Dendritic cell treated with granulocyte-macrophage colony-stimulating factor and Interleukin-4, amounts not matched to agents 40 ng/mL and 50 ng/mL, for 4 days (primary cell): ENCODE results near the gene RCOR3.
A peak's percentile ranks its signal among the peaks of the same experiment; 100 is the strongest.
"Not testable (repeated sequence)": the region's sequence is repeated elsewhere in the genome, so short reads cannot be mapped to it uniquely, and the experiment has no call there.

Experiments used
- H3K27ac Mint-ChIP-seq: one replicate; pipeline ENCODE4 v1.8.0; 2022; ENCODE audit warnings: mild to moderate bottlenecking, mixed read lengths
- H3K27me3 Mint-ChIP-seq: one replicate; pipeline ENCODE4 v1.8.0; 2022; ENCODE audit warnings: mild to moderate bottlenecking, mixed read lengths
- H3K36me3 Mint-ChIP-seq: one replicate; pipeline ENCODE4 v1.8.0; 2022; ENCODE audit warnings: low read depth, mixed read lengths
- H3K4me1 Mint-ChIP-seq: one replicate; pipeline ENCODE4 v1.8.0; 2022; ENCODE audit warnings: low read depth, mixed read lengths
- H3K4me3 Mint-ChIP-seq: one replicate; pipeline ENCODE4 v1.8.0; 2022; ENCODE audit warnings: mild to moderate bottlenecking, moderate library complexity, mixed read lengths
- H3K9me3 Mint-ChIP-seq: one replicate; pipeline ENCODE4 v1.8.0; 2022; ENCODE audit warnings: mixed read lengths
- intact Hi-C: fragments of 100-400 bp; cut with micrococcal nuclease; formaldehyde crosslinking; loops from one replicate; pipeline ENCODE4 v1.15.0; 2022

RCOR3 gene

DNA sequence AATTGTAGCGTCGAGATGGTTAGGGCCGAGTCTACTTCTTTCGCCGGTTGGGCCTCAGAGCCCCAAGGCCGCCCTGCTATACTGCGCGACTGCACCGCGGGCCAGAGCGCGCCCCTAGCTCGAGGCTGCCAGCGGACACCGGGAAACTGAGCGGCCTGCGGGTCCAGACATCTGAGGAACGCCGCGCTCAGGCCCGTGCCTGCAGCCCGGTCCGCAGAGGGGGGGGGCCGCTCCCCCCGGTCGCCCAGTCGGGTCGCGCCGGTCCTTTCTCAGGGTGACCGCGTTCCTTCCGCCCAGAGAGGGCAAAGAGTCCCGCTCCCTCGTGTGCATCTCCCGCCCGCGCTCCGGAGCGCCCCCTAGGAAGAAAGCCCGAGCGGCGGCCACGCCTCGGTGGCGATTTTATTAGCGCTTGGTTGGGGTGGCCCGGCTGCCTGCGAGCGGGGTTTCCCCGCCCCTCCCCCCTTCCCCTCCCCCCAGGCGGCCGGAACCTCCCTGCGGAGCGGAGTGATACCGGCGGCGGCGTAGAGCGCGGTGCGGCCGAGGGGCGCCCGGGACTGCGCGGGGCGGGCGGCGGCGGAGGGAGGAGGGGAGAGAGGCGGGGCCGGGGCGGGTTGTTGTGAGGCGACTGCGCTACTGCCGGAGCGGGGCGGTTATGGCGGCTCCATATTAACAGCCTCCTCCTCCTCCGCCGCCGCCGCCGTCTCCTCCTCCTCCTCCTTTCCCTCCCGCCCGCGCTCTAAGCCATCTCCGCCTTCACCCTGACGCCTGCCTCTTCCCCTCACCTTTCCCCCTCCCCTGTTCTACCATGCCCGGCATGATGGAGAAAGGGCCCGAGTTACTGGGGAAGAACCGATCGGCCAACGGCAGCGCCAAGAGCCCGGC is at the start of gene RCOR3:
Gene RCOR3 (plus strand): TSS at position 611 of the 882 bp plus-strand sequence. CDS start 195 bp downstream, at position 806.
- peak within 1 kb of the TSS; percentile 94 for H3K4me3 Mint-ChIP-seq
- H3K4me1 Mint-ChIP-seq, result peaks cover 26% of the 10 kb centered on the region
- intact Hi-C loops, result loop anchor here (2.0 to 10.0 kb wide), 2 partner anchors 124 kb away; partner anchors contain the start of gene KCNH1
- peaks cover 33% of the 10 kb centered on the region for H3K36me3 Mint-ChIP-seq
- peak within 1 kb of the TSS; percentile 99 for H3K27ac Mint-ChIP-seq
- H3K27me3 Mint-ChIP-seq, result no peaks in the 10 kb centered on the region
- no peaks in the 10 kb centered on the region for H3K9me3 Mint-ChIP-seq

DNA sequence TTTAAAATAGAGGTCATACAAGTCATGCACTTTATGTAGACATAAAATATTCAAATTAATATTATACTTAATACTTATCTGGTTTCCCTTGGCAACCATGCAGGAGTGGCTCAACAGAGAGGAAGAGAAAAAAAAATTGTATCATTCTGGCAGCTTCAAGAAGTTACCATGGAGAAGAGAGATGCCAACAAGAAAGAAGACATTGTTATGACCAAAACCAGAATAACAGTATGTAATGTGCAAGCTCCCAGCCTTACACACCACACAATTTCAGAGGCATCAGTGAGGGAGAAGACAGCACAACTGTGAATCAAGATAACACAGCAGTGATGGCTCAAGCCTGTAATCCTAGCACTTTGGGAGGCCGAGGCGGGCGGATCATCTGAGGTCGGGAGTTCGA is 49.1 kb upstream of the RCOR3 start:
- H3K4me1 Mint-ChIP-seq, result no peaks in the 10 kb centered on the region
- no peak overlapping the region for H3K4me3 Mint-ChIP-seq
- H3K9me3 Mint-ChIP-seq, result peaks cover 9% of the 10 kb centered on the region
- no peaks in the 10 kb centered on the region for H3K36me3 Mint-ChIP-seq
- no peaks in the 10 kb centered on the region for H3K27me3 Mint-ChIP-seq
- H3K27ac Mint-ChIP-seq, result no peak overlapping the region
- intact Hi-C loops, result no loop called here

DNA sequence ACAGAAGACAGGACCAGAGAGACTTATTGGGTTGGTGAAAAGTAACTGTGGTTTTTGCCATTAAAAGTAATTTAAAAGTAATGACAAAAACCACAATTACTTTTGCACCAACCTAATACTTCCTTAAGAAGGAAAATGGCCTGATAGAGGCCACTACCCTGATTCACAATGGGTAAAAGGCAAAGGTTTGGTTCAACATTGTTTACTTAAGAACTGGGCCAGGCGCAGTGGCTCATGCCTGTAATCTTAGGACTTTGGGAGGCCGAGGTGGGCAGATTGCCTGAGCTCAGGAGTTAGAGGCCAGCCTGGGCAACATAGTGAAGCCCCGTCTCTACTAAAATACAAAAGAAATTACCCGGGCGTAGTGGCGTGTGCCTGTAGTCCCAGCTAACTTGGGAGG is 48.2 kb upstream of the RCOR3 start:
- H3K27me3 Mint-ChIP-seq, result peaks cover 3% of the 10 kb centered on the region
- H3K9me3 Mint-ChIP-seq, result peaks cover 9% of the 10 kb centered on the region
- no peaks in the 10 kb centered on the region for H3K36me3 Mint-ChIP-seq
- H3K27ac Mint-ChIP-seq, result no peak overlapping the region
- no peaks in the 10 kb centered on the region for H3K4me1 Mint-ChIP-seq
- intact Hi-C loops, result no loop called here
- no peak overlapping the region for H3K4me3 Mint-ChIP-seq

GRCh38 chr1:211213702-211214101 is 45.5 kb upstream of the RCOR3 start:
- Mint-ChIP-seq H3K4me1 (no peaks in the 10 kb centered on the region), H3K4me3 (no peak overlapping the region), H3K36me3 (no peaks in the 10 kb centered on the region), H3K27me3 (peaks cover 3% of the 10 kb centered on the region), H3K9me3 (no peaks in the 10 kb centered on the region), H3K27ac (no peak overlapping the region)
- intact Hi-C loops, result no loop called here

DNA sequence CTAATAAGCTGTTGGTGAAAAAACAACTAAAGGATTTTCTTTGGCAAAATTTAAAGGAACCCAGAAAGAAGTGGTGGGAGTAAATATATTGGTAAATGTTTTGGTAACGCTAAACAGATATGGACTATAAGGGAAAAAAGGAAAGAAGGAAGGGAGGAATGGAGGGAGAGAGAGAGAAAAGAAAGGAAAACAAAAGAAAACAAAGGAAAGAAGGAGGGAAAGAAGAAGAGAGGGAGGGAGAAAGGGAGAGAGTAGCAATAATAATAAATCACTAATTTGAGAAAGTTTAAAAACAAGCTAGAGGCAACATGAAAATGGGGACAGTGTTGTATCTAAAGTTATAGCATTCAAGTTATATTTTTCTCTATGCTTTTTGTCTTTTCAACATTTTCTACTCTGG is 43.6 kb upstream of the RCOR3 start:
- Mint-ChIP-seq H3K36me3 (no peaks in the 10 kb centered on the region), H3K27ac (no peak overlapping the region), H3K27me3 (peaks cover 3% of the 10 kb centered on the region), H3K9me3 (no peaks in the 10 kb centered on the region), H3K4me1 (no peaks in the 10 kb centered on the region), H3K4me3 (no peak overlapping the region)
- intact Hi-C loops, result no loop called here

DNA sequence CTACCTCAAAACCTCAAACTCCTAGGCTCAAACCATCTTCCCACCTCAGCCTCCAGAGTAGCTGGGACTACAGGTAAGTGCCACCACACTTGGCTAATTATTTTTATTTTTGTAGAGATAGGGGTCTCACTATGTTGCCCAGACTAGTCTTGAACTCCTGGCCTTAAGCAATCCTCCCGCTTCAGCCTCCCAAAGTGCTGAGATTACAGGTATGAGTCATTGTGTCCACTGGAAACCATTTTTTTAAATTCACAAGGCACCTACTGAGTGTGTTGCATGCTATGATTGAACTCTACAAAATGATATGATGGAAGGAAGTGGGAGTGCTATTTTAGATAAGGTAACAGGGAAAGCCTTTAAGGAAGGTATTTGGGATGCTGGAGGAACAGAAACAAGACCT is 41.8 kb upstream of the RCOR3 start:
- Mint-ChIP-seq H3K9me3 (peaks cover 7% of the 10 kb centered on the region), H3K4me1 (no peaks in the 10 kb centered on the region), H3K4me3 (no peak overlapping the region), H3K27ac (no peak overlapping the region), H3K27me3 (peaks cover 3% of the 10 kb centered on the region), H3K36me3 (no peaks in the 10 kb centered on the region)
- intact Hi-C loops, result no loop called here

GRCh38 chr1:211222469-211223234 is 36.5 kb upstream of the RCOR3 start:
- H3K36me3 Mint-ChIP-seq, H3K27me3 Mint-ChIP-seq, H3K9me3 Mint-ChIP-seq, H3K4me1 Mint-ChIP-seq, intact Hi-C loops, H3K4me3 Mint-ChIP-seq, H3K27ac Mint-ChIP-seq: not testable (repeated sequence)

- H3K36me3 Mint-ChIP-seq, H3K4me1 Mint-ChIP-seq, H3K27ac Mint-ChIP-seq, H3K27me3 Mint-ChIP-seq, intact Hi-C loops, H3K4me3 Mint-ChIP-seq, H3K9me3 Mint-ChIP-seq: not testable (repeated sequence)
These were observed 30.4 kb upstream of the RCOR3 start for GRCh38 chr1:211228573-211229364.

DNA sequence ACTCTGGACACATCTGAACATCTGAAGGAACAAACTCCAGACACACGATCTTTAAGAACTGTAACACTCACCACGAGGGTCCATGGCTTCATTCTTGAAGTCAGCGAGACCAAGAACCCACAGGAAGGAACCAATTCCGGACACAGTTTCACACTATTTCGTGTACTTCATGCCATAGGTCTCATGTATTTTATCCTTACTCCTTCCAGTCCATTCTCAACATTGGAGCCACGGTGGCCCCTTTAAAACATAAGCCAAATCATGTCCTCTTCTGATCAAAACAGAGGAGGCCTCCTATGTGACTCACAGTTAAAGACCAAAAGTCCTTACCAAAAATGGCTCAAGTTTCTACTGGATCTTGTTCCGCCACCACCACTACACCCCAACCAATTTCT is 29.8 kb upstream of the RCOR3 start:
- Mint-ChIP-seq H3K4me3 (no peak overlapping the region), H3K9me3 (no peaks in the 10 kb centered on the region), H3K27me3 (no peaks in the 10 kb centered on the region), H3K36me3 (no peaks in the 10 kb centered on the region), H3K27ac (no peak overlapping the region), H3K4me1 (peaks cover 6% of the 10 kb centered on the region)
- intact Hi-C loops, result no loop called here

DNA sequence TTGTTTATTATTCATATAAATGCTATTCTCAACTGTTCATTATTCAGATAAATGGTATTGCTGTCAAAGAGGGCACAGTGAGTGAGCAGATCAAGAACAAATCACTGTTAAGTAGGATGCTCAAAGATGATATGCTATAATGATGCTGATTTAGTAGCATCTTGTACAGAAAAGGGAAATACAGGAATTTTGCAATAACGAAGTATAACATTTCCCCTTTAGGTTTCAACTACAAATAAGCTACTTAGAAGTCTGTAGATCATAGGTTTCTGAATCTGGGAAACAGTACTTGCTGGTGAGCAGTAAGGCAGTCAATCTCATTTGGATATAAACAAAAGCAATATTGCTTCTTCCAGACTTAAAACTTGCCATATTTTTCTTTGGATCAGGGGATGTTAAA is 27.3 kb upstream of the RCOR3 start:
- H3K4me1 Mint-ChIP-seq, result peaks cover 6% of the 10 kb centered on the region
- no peak overlapping the region for H3K27ac Mint-ChIP-seq
- no peaks in the 10 kb centered on the region for H3K27me3 Mint-ChIP-seq
- H3K4me3 Mint-ChIP-seq, result no peak overlapping the region
- intact Hi-C loops, result no loop called here
- no peaks in the 10 kb centered on the region for H3K36me3 Mint-ChIP-seq
- H3K9me3 Mint-ChIP-seq, result no peaks in the 10 kb centered on the region

GRCh38 chr1:211236633-211237320 is 22.4 kb upstream of the RCOR3 start:
- Mint-ChIP-seq H3K9me3 (no peaks in the 10 kb centered on the region), H3K4me1 (no peaks in the 10 kb centered on the region), H3K4me3 (no peak overlapping the region), H3K27ac (no peak overlapping the region), H3K27me3 (no peaks in the 10 kb centered on the region), H3K36me3 (no peaks in the 10 kb centered on the region)
- intact Hi-C loops, result no loop called here

- no peaks in the 10 kb centered on the region for H3K36me3 Mint-ChIP-seq
- H3K9me3 Mint-ChIP-seq, result no peaks in the 10 kb centered on the region
- H3K4me3 Mint-ChIP-seq, result no peak overlapping the region
- H3K27me3 Mint-ChIP-seq, result no peaks in the 10 kb centered on the region
- H3K4me1 Mint-ChIP-seq, result no peaks in the 10 kb centered on the region
- no peak overlapping the region for H3K27ac Mint-ChIP-seq
- intact Hi-C loops, result no loop called here
These were observed 21.6 kb upstream of the RCOR3 start for GRCh38 chr1:211237579-211237978.

GRCh38 chr1:211240567-211240966 is 18.6 kb upstream of the RCOR3 start:
- H3K27me3 Mint-ChIP-seq, H3K36me3 Mint-ChIP-seq, intact Hi-C loops, H3K27ac Mint-ChIP-seq, H3K4me1 Mint-ChIP-seq, H3K4me3 Mint-ChIP-seq, H3K9me3 Mint-ChIP-seq: not testable (repeated sequence)
